ENCODE results near the gene KCNJ9. TPM values are rescaled to one million over a fixed set of nuclear protein-coding genes. Genes with fewer than 3 reads are reported as not detected.
A peak's percentile ranks its signal among the peaks of the same experiment; 100 is the strongest.

The KCNJ9 gene
- polyA plus RNA-seq (2013): not detected in 2 replicates

- Histone ChIP-seq H3K4ac (ENCODE audit: low read depth, low read length) (no peak within 1 kb of the TSS), H2AK5ac (ENCODE audit: low read length) (no peak within 1 kb of the TSS), H3K27ac (ENCODE audit: low read depth, low read length) (no peak within 1 kb of the TSS), H4K8ac (ENCODE audit: low read depth, low read length) (no peak within 1 kb of the TSS), H2BK12ac (ENCODE audit: low read length) (no peak within 1 kb of the TSS), H3K27me3 (ENCODE audit: insufficient read depth, low read length) (peaks cover 5% of the 10 kb centered on the region), H3K9me3 (ENCODE audit: insufficient read depth, low read depth, low read length) (no peaks in the 10 kb centered on the region), H2BK120ac (ENCODE audit: insufficient read depth, low read length, poor library complexity) (no peak within 1 kb of the TSS), H3K36me3 (ENCODE audit: control insufficient read depth in 1 of 2, insufficient read depth in 2 of 2, low read length in 2 of 2) (no peaks in the 10 kb centered on the region), H3K79me1 (ENCODE audit: low read length) (no peaks in the 10 kb centered on the region), H3K4me2 (ENCODE audit: low read length) (no peak within 1 kb of the TSS), H3K4me3 (ENCODE audit: low read depth, low read length) (no peak within 1 kb of the TSS), H4K91ac (ENCODE audit: low read depth, low read length) (no peak within 1 kb of the TSS), H3K79me2 (ENCODE audit: control insufficient read depth, insufficient read depth, low read length, poor library complexity) (no peaks in the 10 kb centered on the region), H3K18ac (ENCODE audit: low read length) (no peak within 1 kb of the TSS), H2AFZ (ENCODE audit: insufficient read depth, low read length, poor library complexity) (no peak within 1 kb of the TSS), H3K4me1 (ENCODE audit: control insufficient read depth in 1 of 2, insufficient read depth in 2 of 2, low read length in 2 of 2) (peaks cover 2 to 3% of the 10 kb centered on the region in 2 experiments), H3K14ac (ENCODE audit: low read length) (no peak within 1 kb of the TSS), H3K9ac (ENCODE audit: low read length) (no peak within 1 kb of the TSS), H2BK5ac (ENCODE audit: low read depth, low read length, poor library complexity) (no peak within 1 kb of the TSS), H3K23ac (ENCODE audit: low read length) (no peak within 1 kb of the TSS), H4K12ac (ENCODE audit: low read depth, low read length) (no peak within 1 kb of the TSS)
- no peak for DNase-seq
- no CpG with 5 or more reads among the region's 14 CpGs for WGBS (ENCODE audit: extremely low coverage, insufficient coverage, insufficient read length)
Measured at GRCh38 chr1:160081261-160081936, at the start of gene KCNJ9. Gene KCNJ9 (plus strand): TSS chr1:160081538. CDS start chr1:160084031, 2,493 bp downstream.

- Histone ChIP-seq H3K79me2 (ENCODE audit: control insufficient read depth, insufficient read depth, low read length, poor library complexity) (no peaks in the 10 kb centered on the region), H3K4ac (ENCODE audit: low read depth, low read length) (no peak overlapping the region), H2AFZ (ENCODE audit: insufficient read depth, low read length, poor library complexity) (peak overlapping the region; percentile 78), H3K14ac (ENCODE audit: low read length) (peak overlapping the region; percentile 54), H4K8ac (ENCODE audit: low read depth, low read length) (peak overlapping the region; percentile 84), H3K9ac (ENCODE audit: low read length) (peak overlapping the region; percentile 21), H2BK12ac (ENCODE audit: low read length) (no peak overlapping the region), H3K4me2 (ENCODE audit: low read length) (peak overlapping the region; percentile 67), H3K18ac (ENCODE audit: low read length) (no peak overlapping the region), H3K23ac (ENCODE audit: low read length) (no peak overlapping the region), H3K79me1 (ENCODE audit: low read length) (peaks cover 4% of the 10 kb centered on the region), H4K91ac (ENCODE audit: low read depth, low read length) (peak overlapping the region; percentile 58), H3K36me3 (ENCODE audit: control insufficient read depth in 1 of 2, insufficient read depth in 2 of 2, low read length in 2 of 2) (no peaks in the 10 kb centered on the region), H3K4me1 (ENCODE audit: control insufficient read depth in 1 of 2, insufficient read depth in 2 of 2, low read length in 2 of 2) (peaks cover 0 to 10% of the 10 kb centered on the region in 2 experiments), H3K27ac (ENCODE audit: low read depth, low read length) (no peak overlapping the region), H2AK5ac (ENCODE audit: low read length) (no peak overlapping the region), H2BK5ac (ENCODE audit: low read depth, low read length, poor library complexity) (no peak overlapping the region), H3K9me3 (ENCODE audit: insufficient read depth, low read depth, low read length) (no peaks in the 10 kb centered on the region), H4K12ac (ENCODE audit: low read depth, low read length) (peak overlapping the region; percentile 58), H3K4me3 (ENCODE audit: low read depth, low read length) (peak overlapping the region; percentile 78), H2BK120ac (ENCODE audit: insufficient read depth, low read length, poor library complexity) (no peak overlapping the region), H3K27me3 (ENCODE audit: insufficient read depth, low read length) (no peaks in the 10 kb centered on the region)
- no CpG with 5 or more reads among the region's 18 CpGs for WGBS (ENCODE audit: extremely low coverage, insufficient coverage, insufficient read length)
- peak in 1 of 2 donors; percentile 4 for DNase-seq
Measured at GRCh38 chr1:160032165-160032820, 49.0 kb upstream of the KCNJ9 start.

GRCh38 chr1:160040476-160040875, 40.9 kb upstream of the KCNJ9 start:
- no peak overlapping the region for H2BK5ac ChIP-seq (ENCODE audit: low read depth, low read length, poor library complexity)
- DNase-seq: no peak
- no peaks in the 10 kb centered on the region for H3K36me3 ChIP-seq (ENCODE audit: control insufficient read depth in 1 of 2, insufficient read depth in 2 of 2, low read length in 2 of 2)
- no peak overlapping the region for H2AK5ac ChIP-seq (ENCODE audit: low read length)
- no peak overlapping the region for H3K27ac ChIP-seq (ENCODE audit: low read depth, low read length)
- H3K9ac ChIP-seq (ENCODE audit: low read length): no peak overlapping the region
- H2BK120ac ChIP-seq (ENCODE audit: insufficient read depth, low read length, poor library complexity): no peak overlapping the region
- H3K4me3 ChIP-seq (ENCODE audit: low read depth, low read length): no peak overlapping the region
- no peak overlapping the region for H3K4me2 ChIP-seq (ENCODE audit: low read length)
- H3K4ac ChIP-seq (ENCODE audit: low read depth, low read length): no peak overlapping the region
- no peak overlapping the region for H2BK12ac ChIP-seq (ENCODE audit: low read length)
- H3K23ac ChIP-seq (ENCODE audit: low read length): no peak overlapping the region
- no peak overlapping the region for H4K91ac ChIP-seq (ENCODE audit: low read depth, low read length)
- H4K12ac ChIP-seq (ENCODE audit: low read depth, low read length): no peak overlapping the region
- H2AFZ ChIP-seq (ENCODE audit: insufficient read depth, low read length, poor library complexity): no peak overlapping the region
- no peaks in the 10 kb centered on the region for H3K27me3 ChIP-seq (ENCODE audit: insufficient read depth, low read length)
- no peaks in the 10 kb centered on the region for H3K4me1 ChIP-seq (ENCODE audit: control insufficient read depth in 1 of 2, insufficient read depth in 2 of 2, low read length in 2 of 2)
- H3K14ac ChIP-seq (ENCODE audit: low read length): no peak overlapping the region
- H4K8ac ChIP-seq (ENCODE audit: low read depth, low read length): no peak overlapping the region
- no CpG with 5 or more reads among the region's 1 CpG for WGBS (ENCODE audit: extremely low coverage, insufficient coverage, insufficient read length)
- no peaks in the 10 kb centered on the region for H3K79me1 ChIP-seq (ENCODE audit: low read length)
- H3K18ac ChIP-seq (ENCODE audit: low read length): no peak overlapping the region
- H3K9me3 ChIP-seq (ENCODE audit: insufficient read depth, low read depth, low read length): no peaks in the 10 kb centered on the region
- H3K79me2 ChIP-seq (ENCODE audit: control insufficient read depth, insufficient read depth, low read length, poor library complexity): no peaks in the 10 kb centered on the region

GRCh38 chr1:160043543-160043942, 37.8 kb upstream of the KCNJ9 start:
- no peaks in the 10 kb centered on the region for H3K36me3 ChIP-seq (ENCODE audit: control insufficient read depth in 1 of 2, insufficient read depth in 2 of 2, low read length in 2 of 2)
- H2BK5ac ChIP-seq (ENCODE audit: low read depth, low read length, poor library complexity): no peak overlapping the region
- no peak overlapping the region for H4K8ac ChIP-seq (ENCODE audit: low read depth, low read length)
- H2BK120ac ChIP-seq (ENCODE audit: insufficient read depth, low read length, poor library complexity): no peak overlapping the region
- H3K14ac ChIP-seq (ENCODE audit: low read length): no peak overlapping the region
- no peaks in the 10 kb centered on the region for H3K79me1 ChIP-seq (ENCODE audit: low read length)
- no peak overlapping the region for H2AK5ac ChIP-seq (ENCODE audit: low read length)
- H3K4me1 ChIP-seq (ENCODE audit: control insufficient read depth in 1 of 2, insufficient read depth in 2 of 2, low read length in 2 of 2): no peaks in the 10 kb centered on the region
- no peak overlapping the region for H4K12ac ChIP-seq (ENCODE audit: low read depth, low read length)
- H3K27ac ChIP-seq (ENCODE audit: low read depth, low read length): no peak overlapping the region
- H3K18ac ChIP-seq (ENCODE audit: low read length): no peak overlapping the region
- DNase-seq: no peak
- no peak overlapping the region for H2AFZ ChIP-seq (ENCODE audit: insufficient read depth, low read length, poor library complexity)
- no peaks in the 10 kb centered on the region for H3K27me3 ChIP-seq (ENCODE audit: insufficient read depth, low read length)
- H3K9ac ChIP-seq (ENCODE audit: low read length): no peak overlapping the region
- no peaks in the 10 kb centered on the region for H3K79me2 ChIP-seq (ENCODE audit: control insufficient read depth, insufficient read depth, low read length, poor library complexity)
- H3K4ac ChIP-seq (ENCODE audit: low read depth, low read length): no peak overlapping the region
- no peak overlapping the region for H3K23ac ChIP-seq (ENCODE audit: low read length)
- no peak overlapping the region for H2BK12ac ChIP-seq (ENCODE audit: low read length)
- no peak overlapping the region for H3K4me2 ChIP-seq (ENCODE audit: low read length)
- H3K9me3 ChIP-seq (ENCODE audit: insufficient read depth, low read depth, low read length): no peaks in the 10 kb centered on the region
- H4K91ac ChIP-seq (ENCODE audit: low read depth, low read length): no peak overlapping the region
- no peak overlapping the region for H3K4me3 ChIP-seq (ENCODE audit: low read depth, low read length)

Data from trophoblast cell (in vitro differentiated cells and primary cell).